GM21717 (cell line): Measurements from ENCODE around the gene CDH4.

Source experiments
- ATAC-seq: cut with Tn5 transposase; IDR thresholded peaks from one replicate; pipeline ENCODE4 v1.9.1; 2021; ENCODE audit warnings: mild to moderate bottlenecking, moderate library complexity; ENCODE audit not compliant: unreplicated experiment

CDH4 gene

DNA sequence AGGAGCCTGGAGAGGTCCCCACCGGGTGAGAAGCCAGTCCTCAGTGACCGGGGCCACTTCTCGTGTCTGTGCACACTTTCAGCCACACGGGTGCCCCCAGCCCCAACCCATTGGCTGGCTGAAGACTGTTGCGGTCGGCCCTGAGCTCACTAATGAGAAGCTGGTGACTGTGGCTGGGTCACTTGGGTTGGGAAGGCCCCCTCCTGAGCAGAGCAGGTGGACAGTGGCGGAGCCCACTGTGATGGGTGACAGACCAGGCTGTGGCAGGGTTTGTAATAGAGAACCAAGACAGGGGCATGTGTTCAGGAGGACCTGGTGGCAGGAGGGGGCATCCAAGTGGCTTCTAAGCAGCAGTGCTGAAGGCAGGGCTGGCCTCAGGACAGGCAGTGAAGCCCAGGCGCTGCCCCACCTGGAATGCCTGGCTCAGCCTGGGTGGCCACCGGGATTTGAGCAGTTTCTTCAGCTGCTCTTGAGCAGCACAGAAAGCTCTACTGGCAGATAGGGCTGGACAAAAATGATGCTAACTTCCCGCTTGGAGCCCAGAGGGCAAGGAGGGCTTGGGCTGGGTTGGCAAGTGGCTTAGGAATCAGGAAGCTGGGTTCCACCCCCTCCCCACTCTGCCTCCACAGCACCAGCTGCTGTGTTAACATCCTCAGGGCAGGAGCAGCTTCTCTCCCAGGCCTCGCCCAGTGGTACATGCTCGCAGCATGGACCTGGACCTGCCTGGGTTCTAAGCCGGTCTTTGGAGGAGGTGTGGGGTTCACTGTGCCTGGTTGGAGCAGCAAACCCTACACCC lies 256.4 kb downstream of the CDH4 start:
- ATAC-seq, result no peak

GRCh38 chr20:61510778-61511330 lies 258.8 kb downstream of the CDH4 start:
- ATAC-seq, result no peak

DNA sequence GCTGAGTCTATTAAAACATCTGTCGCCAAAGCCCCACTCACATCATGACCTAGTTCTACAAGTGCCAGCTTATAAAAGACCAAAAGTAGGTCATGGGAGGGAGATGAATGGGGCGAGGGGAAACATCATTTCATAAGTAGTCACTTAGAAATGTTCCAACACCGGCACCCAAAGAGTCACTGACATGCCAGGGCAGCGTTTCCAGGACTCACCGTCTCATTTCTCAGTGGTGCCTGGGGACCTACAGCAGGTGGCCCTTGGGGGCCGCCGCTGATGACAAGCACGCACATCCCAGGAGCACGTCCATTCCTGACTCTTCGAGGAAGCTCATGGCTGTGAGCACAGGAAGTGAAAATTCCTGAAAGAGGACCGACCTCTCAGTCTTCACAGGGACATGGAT lies 260.4 kb downstream of the CDH4 start:
- ATAC-seq, result no peak

DNA sequence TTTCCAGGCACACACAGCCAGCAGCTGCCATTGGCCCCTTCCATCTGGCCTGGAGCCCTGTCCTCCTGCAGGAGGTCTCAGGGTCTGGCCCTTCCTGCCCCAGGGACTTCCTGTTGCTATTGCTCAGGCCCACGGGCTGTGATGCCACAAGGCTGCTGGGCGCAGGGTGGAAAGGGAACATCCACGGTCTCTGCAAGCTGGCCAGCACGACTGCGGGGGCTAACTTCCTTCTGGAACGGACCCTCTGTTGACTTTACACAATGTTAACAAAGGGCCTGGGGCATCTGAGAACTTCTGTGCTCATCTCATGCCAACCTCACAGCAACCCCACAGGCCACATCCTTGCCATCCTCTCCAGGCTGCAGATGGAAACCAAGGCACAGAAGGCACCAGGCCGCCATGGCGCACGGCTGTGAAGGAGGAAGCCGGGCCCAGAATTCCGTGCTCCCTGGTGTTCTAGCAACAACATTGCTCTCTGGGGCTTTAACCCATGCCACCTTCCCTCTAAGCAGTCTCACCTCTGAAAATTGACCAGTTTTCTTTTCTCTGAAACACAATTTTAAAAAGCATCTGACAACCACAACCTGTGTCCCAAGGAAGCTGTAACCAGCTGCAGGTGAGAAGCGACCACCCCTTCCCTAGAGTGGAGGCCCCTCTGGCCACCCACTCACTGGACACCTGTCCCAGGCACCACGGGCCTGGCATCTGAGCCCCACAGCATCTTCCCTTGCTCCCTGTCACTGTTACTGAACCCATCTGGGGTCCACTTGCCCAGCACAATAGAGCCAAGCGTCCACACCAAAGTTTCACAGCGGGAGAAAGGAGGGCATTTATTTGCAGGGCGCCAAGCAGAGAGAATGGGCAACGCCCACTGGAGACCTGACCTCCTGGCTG lies 261.3 kb downstream of the CDH4 start:
- ATAC-seq, result no peak

- ATAC-seq, result no peak
Measured at GRCh38 chr20:61514018-61514365, 261.9 kb downstream of the CDH4 start.

DNA sequence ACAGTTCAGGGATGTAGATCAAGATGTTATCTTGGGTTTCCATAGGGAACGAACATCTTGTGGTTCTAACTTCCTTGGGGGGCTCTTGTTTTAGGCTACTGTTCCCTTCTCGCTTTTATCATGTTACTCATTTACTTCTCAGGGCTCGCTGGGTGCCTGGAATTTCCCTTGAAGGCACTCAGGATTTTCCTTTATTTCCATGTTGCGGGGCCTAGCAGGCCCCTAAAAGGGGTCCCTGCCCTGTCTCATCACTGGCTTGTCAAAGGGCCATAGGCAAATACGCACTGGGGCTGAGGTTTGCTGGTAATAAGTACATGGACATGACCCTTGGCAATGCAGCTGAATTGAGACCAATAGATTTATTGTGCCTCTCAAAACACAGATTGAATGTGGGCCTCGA lies 262.3 kb downstream of the CDH4 start:
- ATAC-seq, result no peak

DNA sequence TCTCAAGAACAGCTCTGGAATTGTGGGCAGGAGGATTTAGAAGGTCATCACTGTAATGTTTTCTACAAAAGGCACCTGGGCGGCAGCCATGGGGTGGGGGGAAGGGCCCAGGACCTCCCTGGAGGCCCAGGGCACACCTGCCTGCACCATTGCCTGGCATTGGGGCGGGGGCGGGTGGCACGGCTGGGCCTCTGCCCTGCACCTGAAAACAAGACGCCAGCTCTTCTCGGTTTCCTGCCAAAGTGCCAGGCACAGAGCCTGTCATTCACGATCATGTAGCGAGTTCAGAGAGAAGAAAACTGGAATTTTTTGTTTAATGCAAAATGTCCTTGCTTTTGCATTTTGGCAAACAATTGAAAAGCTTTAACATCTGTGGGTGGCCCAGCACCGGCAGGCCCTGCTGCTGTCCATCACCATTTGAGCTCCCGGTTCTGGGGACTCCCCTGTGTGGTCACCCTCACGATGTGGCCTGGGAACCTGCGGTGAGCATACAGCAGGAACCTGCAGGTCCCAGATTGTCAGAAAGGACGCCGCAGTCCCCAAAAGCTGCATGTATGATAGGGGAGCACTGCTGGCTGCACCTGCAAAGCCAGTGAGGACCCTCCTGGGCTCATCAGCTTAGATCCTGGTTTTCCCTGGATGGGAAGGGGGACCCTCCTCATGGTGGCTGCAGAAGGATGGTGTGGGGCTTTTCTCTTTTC lies 262.9 kb downstream of the CDH4 start:
- ATAC-seq, result no peak

DNA sequence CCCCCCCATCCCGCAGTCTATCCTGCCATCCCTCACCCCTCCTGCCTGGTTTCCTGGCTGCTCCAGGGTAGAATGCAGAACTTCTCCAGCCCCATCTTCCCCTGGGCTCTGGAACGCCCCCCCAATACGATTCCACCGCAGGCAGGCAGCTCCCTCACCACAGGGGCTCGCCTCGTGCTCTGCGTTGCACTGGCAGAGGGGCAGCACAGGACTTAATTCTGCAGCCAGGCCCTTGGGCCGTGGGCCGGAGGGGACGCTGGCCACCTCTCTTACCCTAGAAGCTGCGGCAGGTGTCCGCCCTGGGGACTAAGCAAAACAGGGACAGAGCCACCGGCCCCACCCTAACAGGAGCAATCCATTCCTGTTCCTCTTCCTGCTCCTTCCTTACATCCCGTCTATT lies 263.9 kb downstream of the CDH4 start:
- no peak for ATAC-seq

DNA sequence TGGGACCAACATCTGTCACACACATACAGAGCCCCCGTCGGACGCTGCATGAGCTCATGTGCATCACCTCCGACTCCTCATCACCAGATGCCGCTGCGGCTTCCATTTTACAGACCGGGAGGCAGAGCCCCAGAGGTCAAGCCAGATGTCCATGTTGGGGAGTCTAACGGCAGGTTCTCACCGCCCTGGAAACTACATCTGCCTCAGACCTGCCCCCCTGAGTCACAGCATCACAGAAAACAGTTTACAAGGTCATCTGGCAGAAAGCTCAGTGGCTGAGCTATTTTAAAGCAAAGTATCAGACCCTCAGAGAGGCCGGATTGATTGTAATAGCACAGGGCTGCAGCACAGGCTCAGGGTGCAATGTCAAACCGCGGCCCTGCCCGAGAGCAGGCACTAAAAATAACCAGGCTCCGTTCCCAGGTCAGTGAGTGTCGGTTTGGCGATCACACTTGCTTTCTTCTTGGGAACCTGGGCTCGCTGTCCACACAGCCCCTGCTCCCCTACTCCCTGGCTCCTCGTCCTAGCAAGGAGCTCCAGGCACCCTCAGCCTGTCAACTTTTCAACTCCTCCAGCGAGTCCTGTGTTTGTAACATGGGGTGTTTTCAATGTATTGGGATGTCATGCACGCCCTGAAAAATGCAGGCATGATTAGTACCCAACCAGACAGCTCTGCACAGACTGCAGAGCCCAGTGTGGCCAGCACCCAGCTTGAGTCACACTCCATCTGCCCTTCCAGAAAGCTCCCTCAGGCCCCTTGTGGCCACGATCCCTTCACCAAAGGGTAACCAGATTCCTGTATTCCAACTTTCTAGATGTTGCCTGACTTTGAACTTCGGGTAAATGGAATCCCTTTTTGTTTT lies 264.5 kb downstream of the CDH4 start:
- no peak for ATAC-seq

DNA sequence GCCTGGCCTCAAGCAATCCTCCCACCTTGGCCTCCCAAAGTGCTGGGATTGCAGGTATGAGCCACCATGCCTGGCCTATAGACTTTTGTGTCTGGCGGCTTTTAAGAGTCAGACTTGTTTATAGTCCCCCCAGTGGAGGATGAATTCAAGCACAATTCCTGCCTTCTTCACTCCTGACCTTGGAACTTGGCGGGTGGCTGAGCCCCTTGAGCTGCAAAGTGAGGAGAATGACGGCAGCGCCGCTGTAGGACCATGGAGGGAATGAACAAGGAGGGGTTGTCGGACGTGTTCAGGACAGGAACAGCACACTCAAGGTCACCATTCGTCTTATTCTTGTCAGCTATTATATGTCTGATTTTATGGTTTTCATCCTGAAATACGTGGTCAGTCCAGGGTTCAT lies 265.4 kb downstream of the CDH4 start:
- ATAC-seq, result no peak

- ATAC-seq, result no peak
Measured at GRCh38 chr20:61518424-61518951, 266.4 kb downstream of the CDH4 start.

GRCh38 chr20:61519488-61519887 lies 267.4 kb downstream of the CDH4 start:
- no peak for ATAC-seq

GRCh38 chr20:61520076-61520892 lies 268.2 kb downstream of the CDH4 start:
- no peak for ATAC-seq

DNA sequence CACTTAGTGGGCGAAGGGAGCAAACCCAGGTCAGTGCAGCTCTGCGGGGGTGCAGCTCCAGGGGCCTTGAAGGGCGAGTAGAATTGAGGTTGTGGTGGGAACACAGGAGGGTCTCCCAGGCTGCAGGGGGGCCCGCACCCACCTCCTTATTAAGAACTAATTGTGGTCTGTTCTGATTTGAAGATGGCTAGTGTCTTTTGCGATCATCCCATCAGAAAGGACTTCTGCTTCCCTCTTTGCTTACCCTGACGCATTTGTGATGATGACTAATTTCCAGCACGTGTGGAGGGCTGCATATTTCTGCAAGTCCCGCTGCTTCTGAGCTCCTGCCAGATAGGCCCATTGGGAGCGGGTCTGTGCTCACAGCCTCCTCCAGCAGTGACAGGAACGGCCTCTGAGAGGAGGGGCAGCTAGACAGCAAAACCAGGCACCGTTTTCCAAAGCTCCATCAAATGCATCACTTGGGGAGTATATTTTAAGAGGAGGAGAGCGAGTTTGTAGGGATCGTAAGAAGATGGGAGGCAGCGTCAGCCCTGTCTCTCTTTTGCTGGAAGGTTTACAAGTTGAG lies 268.9 kb downstream of the CDH4 start:
- ATAC-seq, result no peak

GRCh38 chr20:61521687-61522420 lies 269.8 kb downstream of the CDH4 start:
- no peak for ATAC-seq

- ATAC-seq, result no peak
Measured at GRCh38 chr20:61522498-61523090, 270.5 kb downstream of the CDH4 start.

DNA sequence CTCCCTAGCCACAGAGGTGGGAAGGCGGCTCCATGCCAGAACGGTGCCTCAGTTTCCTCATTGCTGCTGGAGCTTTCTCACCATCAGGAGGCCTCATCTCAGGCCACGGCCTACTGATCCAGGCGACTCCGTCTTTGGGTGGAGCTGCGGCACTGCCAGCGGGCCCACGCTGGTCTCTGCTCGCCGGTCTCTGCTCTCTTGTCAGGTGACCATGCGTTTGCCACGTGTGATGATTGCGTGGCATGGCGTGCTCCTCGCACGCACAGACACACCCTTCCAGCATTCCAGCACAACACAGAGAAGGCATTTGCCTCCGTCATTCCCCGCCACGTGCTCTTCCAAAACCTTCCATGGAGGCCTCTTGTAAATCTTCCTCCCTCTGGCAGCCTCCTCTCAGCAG lies 271.1 kb downstream of the CDH4 start:
- ATAC-seq, result no peak
